ENCODE results near the gene BRWD1. TPM values are rescaled to one million over a fixed set of nuclear protein-coding genes. Genes with fewer than 3 reads are reported as not detected.

The BRWD1 gene
- total RNA-seq, 2 donors from 2014 or later: 44.8 to 45.2 TPM

- Mint-ChIP-seq H3K27me3 (ENCODE audit: low read depth) (no peaks in the 10 kb centered on the region), H3K36me3 (ENCODE audit: insufficient read depth in 2 of 2) (no peaks in the 10 kb centered on the region), H3K4me1 (ENCODE audit: low read depth) (peaks cover 18% of the 10 kb centered on the region), H3K27ac (no peak overlapping the region), H3K9me3 (no peaks in the 10 kb centered on the region), H3K4me3 (no peak overlapping the region)
- no peak for ATAC-seq (replicated peaks in 1 of 2)
- no peak for DNase-seq
Measured at GRCh38 chr21:39319814-39320332, 6.4 kb upstream of the BRWD1 start.

- Mint-ChIP-seq H3K27ac (no peak overlapping the region), H3K9me3 (no peaks in the 10 kb centered on the region), H3K4me1 (ENCODE audit: low read depth) (peaks cover 24% of the 10 kb centered on the region), H3K36me3 (ENCODE audit: insufficient read depth in 2 of 2) (peaks cover 2 to 5% of the 10 kb centered on the region in 2 donors), H3K27me3 (ENCODE audit: low read depth) (no peaks in the 10 kb centered on the region), H3K4me3 (no peak overlapping the region)
- ATAC-seq (replicated peaks in 1 of 2) (no peak), DNase-seq (no peak)
Measured at GRCh38 chr21:39319251-39319756, 5.9 kb upstream of the BRWD1 start.

- Mint-ChIP-seq H3K4me1 (ENCODE audit: low read depth) (peaks cover 27% of the 10 kb centered on the region), H3K9me3 (no peaks in the 10 kb centered on the region), H3K4me3 (no peak overlapping the region), H3K36me3 (ENCODE audit: insufficient read depth in 2 of 2) (peaks cover 4 to 6% of the 10 kb centered on the region in 2 donors), H3K27me3 (ENCODE audit: low read depth) (no peaks in the 10 kb centered on the region), H3K27ac (no peak overlapping the region)
- ATAC-seq (replicated peaks in 1 of 2): no peak
- DNase-seq: no peak
Measured at GRCh38 chr21:39318091-39318959, 4.9 kb upstream of the BRWD1 start.

GRCh38 chr21:39317134-39318090 is 4.0 kb upstream of the BRWD1 start:
- ATAC-seq (replicated peaks in 1 of 2) (no peak), DNase-seq (no peak)
- Mint-ChIP-seq H3K27me3 (ENCODE audit: low read depth) (no peaks in the 10 kb centered on the region), H3K27ac (no peak overlapping the region), H3K9me3 (no peaks in the 10 kb centered on the region), H3K4me3 (no peak overlapping the region), H3K4me1 (ENCODE audit: low read depth) (peaks cover 27% of the 10 kb centered on the region), H3K36me3 (ENCODE audit: insufficient read depth in 2 of 2) (peaks cover 4 to 6% of the 10 kb centered on the region in 2 donors)

GRCh38 chr21:39316729-39317128 is 3.3 kb upstream of the BRWD1 start:
- ATAC-seq (replicated peaks in 1 of 2): no peak
- peaks cover 33% of the 10 kb centered on the region for H3K4me1 Mint-ChIP-seq (ENCODE audit: low read depth)

GRCh38 chr21:39315603-39316445 is 2.4 kb upstream of the BRWD1 start:
- ATAC-seq (replicated peaks in 1 of 2): peak; percentile 61 to 68
- H3K27ac Mint-ChIP-seq: peak overlapping the region; percentile 66
- DNase-seq: peak; percentile 43 to 49

More at GRCh38 chr21:39316729-39317128, 3.3 kb upstream of the BRWD1 start:
- Mint-ChIP-seq H3K27me3 (ENCODE audit: low read depth) (no peaks in the 10 kb centered on the region), H3K36me3 (ENCODE audit: insufficient read depth in 2 of 2) (peaks cover 8 to 12% of the 10 kb centered on the region in 2 donors), H3K9me3 (no peaks in the 10 kb centered on the region), H3K4me3 (peak overlapping the region in 1 of 2 donors; percentile 74), H3K27ac (no peak overlapping the region)
- DNase-seq: no peak

GRCh38 chr21:39314143-39315027 is 953 bp upstream of the BRWD1 start:
- ATAC-seq (replicated peaks in 1 of 2) (peak; percentile 58 to 62), DNase-seq (peak; percentile 75 to 76)
- Mint-ChIP-seq H3K36me3 (ENCODE audit: insufficient read depth in 2 of 2) (peaks cover 13 to 17% of the 10 kb centered on the region in 2 donors), H3K27me3 (ENCODE audit: low read depth) (no peaks in the 10 kb centered on the region), H3K4me3 (peak overlapping the region; percentile 94 to 96), H3K4me1 (ENCODE audit: low read depth) (peaks cover 48% of the 10 kb centered on the region), H3K27ac (peak overlapping the region; percentile 91), H3K9me3 (no peaks in the 10 kb centered on the region)

More at GRCh38 chr21:39315603-39316445, 2.4 kb upstream of the BRWD1 start:
- no peaks in the 10 kb centered on the region for H3K9me3 Mint-ChIP-seq
- peak overlapping the region; percentile 55 to 74 for H3K4me3 Mint-ChIP-seq
- no peaks in the 10 kb centered on the region for H3K27me3 Mint-ChIP-seq (ENCODE audit: low read depth)
- peaks cover 10 to 13% of the 10 kb centered on the region in 2 donors for H3K36me3 Mint-ChIP-seq (ENCODE audit: insufficient read depth in 2 of 2)
- H3K4me1 Mint-ChIP-seq (ENCODE audit: low read depth): peaks cover 43% of the 10 kb centered on the region

GRCh38 chr21:39313042-39313570 is 326 bp downstream of the BRWD1 start:
- peaks cover 61% of the 10 kb centered on the region for H3K4me1 Mint-ChIP-seq (ENCODE audit: low read depth)
- peaks cover 13 to 20% of the 10 kb centered on the region in 2 donors for H3K36me3 Mint-ChIP-seq (ENCODE audit: insufficient read depth in 2 of 2)
- DNase-seq: peak in 1 of 2 donors; percentile 44
- H3K27me3 Mint-ChIP-seq (ENCODE audit: low read depth): no peaks in the 10 kb centered on the region
- no peaks in the 10 kb centered on the region for H3K9me3 Mint-ChIP-seq
- peak overlapping the region; percentile 94 to 96 for H3K4me3 Mint-ChIP-seq
- H3K27ac Mint-ChIP-seq: no peak overlapping the region
- ATAC-seq (replicated peaks in 1 of 2): peak; percentile 5 to 7

- Mint-ChIP-seq H3K36me3 (ENCODE audit: insufficient read depth in 2 of 2) (peaks cover 13 to 20% of the 10 kb centered on the region in 2 donors), H3K9me3 (no peaks in the 10 kb centered on the region), H3K27ac (peak overlapping the region; percentile 95), H3K27me3 (ENCODE audit: low read depth) (no peaks in the 10 kb centered on the region), H3K4me3 (peak overlapping the region; percentile 94 to 96), H3K4me1 (ENCODE audit: low read depth) (peaks cover 68% of the 10 kb centered on the region)
- ATAC-seq (replicated peaks in 1 of 2) (peak; percentile 67 to 72), DNase-seq (peak; percentile 95 to 97)
Measured at GRCh38 chr21:39312112-39313041, 1.1 kb downstream of the BRWD1 start.

- Mint-ChIP-seq H3K36me3 (ENCODE audit: insufficient read depth in 2 of 2) (peaks cover 13 to 20% of the 10 kb centered on the region in 2 donors), H3K27me3 (ENCODE audit: low read depth) (no peaks in the 10 kb centered on the region), H3K4me1 (ENCODE audit: low read depth) (peaks cover 58% of the 10 kb centered on the region), H3K4me3 (no peak overlapping the region), H3K27ac (no peak overlapping the region), H3K9me3 (no peaks in the 10 kb centered on the region)
- DNase-seq: no peak
- ATAC-seq (replicated peaks in 1 of 2): no peak
Measured at GRCh38 chr21:39311164-39311563, 2.3 kb downstream of the BRWD1 start.

Measured in activated T-cell treated with anti-CD3 and anti-CD28 coated beads, Interleukin-2, amount 50 U/mL, for 72 hours (primary cell).